GM12872 (cell line): ENCODE data around the gene PPFIA4.

ENCODE experiments used
- CTCF ChIP-seq: IDR thresholded peaks from 3 replicates; pipeline ENCODE4 v1.5.1; 2011; ENCODE audit warnings: low read depth, mild to moderate bottlenecking, low read length, moderate library complexity; ENCODE audit not compliant: insufficient read depth

Gene PPFIA4

GRCh38 chr1:203096566-203096965 lies 70.3 kb downstream of the PPFIA4 start:
- no peak for TF ChIP-seq CTCF

- TF ChIP-seq CTCF, result no peak
Observed at GRCh38 chr1:203097001-203097400, 70.7 kb downstream of the PPFIA4 start.

GRCh38 chr1:203098445-203098844 lies 72.2 kb downstream of the PPFIA4 start:
- TF ChIP-seq CTCF, result no peak

- no peak for TF ChIP-seq CTCF
Observed at GRCh38 chr1:203098914-203099520, 72.7 kb downstream of the PPFIA4 start.

GRCh38 chr1:203099805-203100515 lies 73.7 kb downstream of the PPFIA4 start:
- no peak for TF ChIP-seq CTCF

GRCh38 chr1:203100516-203100869 lies 74.2 kb downstream of the PPFIA4 start:
- TF ChIP-seq CTCF, result no peak

- no peak for TF ChIP-seq CTCF
Observed at GRCh38 chr1:203101813-203102634, 75.7 kb downstream of the PPFIA4 start.
